Aorta (tissue), 5 donors: ENCODE results near the gene PARD3. TPM values are rescaled to one million over a fixed set of nuclear protein-coding genes. Genes with fewer than 3 reads are reported as not detected.

ENCODE experiments used
- ATAC-seq: fragments of 200-7000 bp; cut with Tn5 transposase; one replicate; pipeline ENCODE4 v1.9.1; 2022; ENCODE audit warnings: moderate library complexity; ENCODE audit not compliant: low FRiP score
- DNase-seq, 2 donors: peaks; one replicate each; pipeline ENCODE4 v3.0.0-alpha.2; 2020
- H3K27ac ChIP-seq, 2 donors: one replicate each; pipeline ENCODE4 v1.5.1; 2013; ENCODE audit warnings: low read length in 2 of 2, mild to moderate bottlenecking in 2 of 2, moderate library complexity in 2 of 2, control low read depth in 1 of 2, inconsistent platforms in 1 of 2, low read depth in 1 of 2
- H3K27me3 ChIP-seq, 2 donors: one replicate each; pipeline ENCODE4 v1.6.1; 2013; ENCODE audit warnings: control low read depth in 1 of 2, low read length in 1 of 2, mild to moderate bottlenecking in 1 of 2, moderate library complexity in 1 of 2; ENCODE audit not compliant: insufficient read depth in 2 of 2, control insufficient read depth in 1 of 2
- H3K36me3 ChIP-seq, 2 donors: one replicate each; pipeline ENCODE4 v1.6.1; 2013; ENCODE audit warnings: control low read depth in 1 of 2, low read length in 1 of 2, mild to moderate bottlenecking in 1 of 2; ENCODE audit not compliant: insufficient read depth in 2 of 2, control insufficient read depth in 1 of 2
- H3K4me1 ChIP-seq, 2 donors: one replicate each; pipeline ENCODE4 v1.6.1; 2013; ENCODE audit warnings: low read length in 2 of 2, control low read depth in 1 of 2, mild to moderate bottlenecking in 1 of 2, moderate library complexity in 1 of 2; ENCODE audit not compliant: insufficient read depth in 2 of 2, control insufficient read depth in 1 of 2
- H3K4me3 ChIP-seq, 2 donors: one replicate each; pipeline ENCODE4 v1.5.1; 2013; ENCODE audit warnings: low read length in 2 of 2, control low read depth in 1 of 2, mild to moderate bottlenecking in 1 of 2
- H3K9me3 ChIP-seq: one replicate; pipeline ENCODE4 v1.6.1; 2013; ENCODE audit warnings: mild to moderate bottlenecking, low read length; ENCODE audit not compliant: control insufficient read depth
- WGBS, 2 donors: extraction: QIAGEN DNeasy Blood & Tissue Kit; methylation state at CpG; one replicate each; pipeline ENCODE4 v1.1.7; 2013; 5-methylcytosine and 5-hydroxymethylcytosine counted together
- intact Hi-C, 2 donors: fragments of 100-400 bp; cut with DNase I; formaldehyde crosslinking; loops; one replicate each; pipeline versions ENCODE4 v1.14.2 to v1.15.0; 2022
- polyA plus RNA-seq, 2 donors: library from polyadenylated mRNA; stranded (reverse); fragments of 200-250 nt; gene quantifications; one replicate each; pipeline ENCODE4 v1.2.3, GENCODE V29; 2013
- total RNA-seq, 2 donors: library from RNA; stranded (reverse); fragmentation: NEBNext Ultra II Directional; extraction: Animal tissue kit (Norgen Biotek cat#: 25700); gene quantifications; one replicate each; pipeline ENCODE4 v1.2.1, GENCODE V29; 2021
- donor health status: healthy with polysubstance abuse.
- donor health status: Bipolar disorder and iron deficiency.
- donor health status: DM: no; HTN: no; CAD: no.
- donor health status: DM: no; HTN: no; CAD: no.
- donor health status: DM: yes; HTN: yes; CAD: no.

The PARD3 gene
- total and polyA plus RNA-seq, 4 donors: 6.4 to 33.0 (median 28.7) TPM

DNA sequence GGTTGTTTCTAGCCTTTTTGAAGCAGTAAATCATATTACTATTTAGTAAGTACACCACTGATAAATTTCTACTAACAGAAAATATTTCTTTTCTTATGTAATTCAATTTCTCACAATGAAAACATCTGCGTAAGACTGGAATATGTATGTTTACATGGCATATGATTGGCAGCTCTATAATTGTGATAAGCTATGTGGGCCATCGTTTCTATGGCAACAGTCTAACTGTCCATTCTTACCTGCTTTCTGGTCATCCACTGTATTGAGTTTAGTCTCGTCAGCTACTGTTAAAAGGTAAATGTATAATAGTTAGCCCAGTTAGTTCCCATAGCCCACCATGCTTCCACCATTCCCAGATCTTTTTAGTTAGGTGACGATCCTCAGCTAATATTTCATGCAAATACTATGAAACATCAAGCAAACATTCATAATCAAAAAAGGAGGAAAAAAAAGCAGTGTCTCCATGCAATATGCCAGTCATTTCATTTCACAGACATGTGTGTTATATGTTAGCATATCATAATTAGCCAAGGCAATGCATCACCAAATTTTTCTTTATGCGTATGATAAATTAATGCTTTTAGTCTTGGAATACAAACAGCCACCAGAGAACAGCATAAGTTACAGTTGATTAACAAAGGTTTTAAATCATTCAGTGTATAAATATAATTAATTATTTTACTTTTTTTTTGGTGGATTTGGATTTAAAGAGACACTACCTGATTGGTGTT lies 479.0 kb downstream of the PARD3 start:
- Histone ChIP-seq H3K4me1 (no peaks in the 10 kb centered on the region), H3K4me3 (no peak overlapping the region), H3K27ac (no peak overlapping the region), H3K9me3 (no peaks in the 10 kb centered on the region), H3K36me3 (no peaks in the 10 kb centered on the region), H3K27me3 (no peaks in the 10 kb centered on the region)
- ATAC-seq (no peak), DNase-seq (no peak)
- intact Hi-C loops: no loop called here
- 75% methylated on average over 5 of the region's 5 CpGs for WGBS, 2 donors

DNA sequence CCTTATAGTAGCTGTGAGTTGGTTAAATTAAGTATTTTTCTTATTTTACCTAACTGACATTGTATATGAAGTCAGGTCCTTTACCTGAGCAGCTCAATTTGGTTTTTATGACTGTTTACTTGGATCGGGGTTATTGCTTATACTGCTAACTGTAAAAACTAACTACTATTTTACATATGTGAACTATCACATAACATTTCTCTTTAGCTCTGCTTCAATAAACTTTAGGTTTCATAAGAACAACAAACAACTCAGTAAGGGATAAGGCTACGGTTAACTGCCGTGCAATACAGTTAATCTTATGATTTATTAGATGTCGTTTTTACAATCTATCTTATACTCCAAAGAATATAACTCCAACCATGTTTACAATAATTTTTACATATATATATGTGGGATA lies 480.2 kb downstream of the PARD3 start:
- Histone ChIP-seq H3K27me3 (no peaks in the 10 kb centered on the region), H3K9me3 (no peaks in the 10 kb centered on the region), H3K4me1 (no peaks in the 10 kb centered on the region), H3K36me3 (no peaks in the 10 kb centered on the region), H3K27ac (no peak overlapping the region), H3K4me3 (no peak overlapping the region)
- intact Hi-C loops: no loop called here
- DNase-seq: no peak
- ATAC-seq: no peak
- 79 to 97% methylated on average over 4 of the region's 4 CpGs for WGBS, 2 donors

DNA sequence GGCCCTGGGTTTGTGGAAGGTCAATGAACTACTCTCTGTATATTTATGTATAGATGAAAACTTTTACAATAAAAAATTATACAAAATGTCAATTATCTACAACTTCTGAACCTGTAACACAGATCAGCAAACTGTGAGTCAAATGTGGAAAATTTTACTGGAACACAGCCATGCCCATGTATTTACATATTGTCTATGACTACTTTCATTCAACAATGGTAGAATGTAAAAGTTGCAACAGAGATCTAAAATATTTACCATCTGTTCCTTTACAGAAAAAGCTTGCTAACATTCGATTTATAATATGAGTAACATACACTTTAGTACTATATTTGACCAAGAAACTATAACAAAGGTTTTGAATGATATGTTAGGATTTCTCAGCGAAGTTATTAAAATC lies 481.6 kb downstream of the PARD3 start:
- no peak for ATAC-seq
- no peak for DNase-seq
- Histone ChIP-seq H3K27me3 (no peaks in the 10 kb centered on the region), H3K9me3 (no peaks in the 10 kb centered on the region), H3K4me1 (no peaks in the 10 kb centered on the region), H3K27ac (no peak overlapping the region), H3K36me3 (no peaks in the 10 kb centered on the region), H3K4me3 (no peak overlapping the region)
- intact Hi-C loops: no loop called here
- 97 to 99% methylated on average over 2 of the region's 2 CpGs for WGBS, 2 donors

DNA sequence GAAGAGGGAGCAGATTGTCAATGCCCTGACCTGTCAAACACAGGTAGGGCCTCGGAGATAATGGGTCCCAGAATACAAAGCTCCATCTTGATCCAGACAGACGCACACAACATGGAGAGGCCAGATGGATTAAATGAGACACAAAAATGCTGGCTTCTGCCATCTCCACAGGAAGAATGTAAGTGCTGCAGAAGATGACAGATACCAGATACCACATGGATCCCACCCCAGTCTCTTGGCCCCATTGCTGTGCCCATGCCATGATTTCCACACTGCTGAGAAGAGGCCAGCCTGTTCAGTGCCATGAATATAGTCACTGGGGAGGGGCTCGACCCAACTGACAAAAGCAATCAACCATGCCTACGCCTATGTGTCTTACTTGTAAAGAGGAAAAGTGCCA lies 487.9 kb downstream of the PARD3 start:
- peaks cover 0 to 2% of the 10 kb centered on the region in 2 donors for H3K36me3 ChIP-seq
- intact Hi-C loops: no loop called here
- 93 to 95% methylated on average over 4 of the region's 4 CpGs for WGBS, 2 donors
- H3K27me3 ChIP-seq: no peaks in the 10 kb centered on the region
- H3K27ac ChIP-seq: no peak overlapping the region
- ATAC-seq (no peak), DNase-seq (no peak)
- H3K9me3 ChIP-seq: no peaks in the 10 kb centered on the region
- no peak overlapping the region for H3K4me3 ChIP-seq
- H3K4me1 ChIP-seq: no peaks in the 10 kb centered on the region

DNA sequence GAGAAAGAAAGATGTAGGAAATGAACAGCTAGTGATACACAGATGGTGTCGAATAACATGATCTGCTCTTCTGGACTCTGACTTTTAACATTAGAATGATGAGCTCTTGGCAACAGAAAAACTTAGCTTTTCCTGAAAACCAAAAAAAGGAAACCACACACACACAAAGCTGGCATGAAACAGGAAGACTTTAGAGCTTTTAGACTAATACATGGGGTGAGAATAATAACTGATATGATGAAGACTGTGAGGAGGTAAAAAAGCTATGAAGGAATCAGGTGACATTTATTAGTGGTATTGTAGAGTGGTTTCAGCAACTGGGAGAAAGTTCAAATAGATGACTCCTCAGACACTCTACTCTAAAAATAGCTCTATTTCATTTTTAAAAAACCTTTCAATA lies 491.9 kb downstream of the PARD3 start:
- no peak for DNase-seq
- Histone ChIP-seq H3K9me3 (no peaks in the 10 kb centered on the region), H3K4me1 (no peaks in the 10 kb centered on the region), H3K4me3 (no peak overlapping the region), H3K36me3 (peaks cover 0 to 2% of the 10 kb centered on the region in 2 donors), H3K27ac (no peak overlapping the region), H3K27me3 (no peaks in the 10 kb centered on the region)
- WGBS, 2 donors: 86 to 90% methylated on average over 1 of the region's 1 CpG
- intact Hi-C loops: no loop called here
- ATAC-seq: no peak

DNA sequence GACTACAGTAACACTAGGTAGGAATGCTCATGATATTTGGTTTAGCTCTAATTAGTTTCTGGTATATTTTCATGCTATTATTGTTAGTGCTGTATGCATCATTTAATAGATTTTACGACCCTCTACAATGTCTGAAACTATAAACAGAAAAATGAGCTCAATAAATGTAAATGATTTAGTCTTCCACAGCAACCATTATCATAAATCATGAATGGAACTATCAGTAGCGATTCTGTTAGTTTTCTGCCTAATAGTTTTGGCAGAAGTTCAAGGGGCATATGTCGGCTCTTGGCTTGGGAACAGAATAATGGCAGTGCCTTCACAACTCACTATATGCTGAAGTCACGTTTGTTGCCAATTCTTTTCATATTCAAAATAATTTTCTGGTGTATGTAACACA lies 494.8 kb downstream of the PARD3 start:
- DNase-seq (no peak), ATAC-seq (no peak)
- Histone ChIP-seq H3K27me3 (no peaks in the 10 kb centered on the region), H3K4me1 (no peaks in the 10 kb centered on the region), H3K36me3 (peaks cover 0 to 2% of the 10 kb centered on the region in 2 donors), H3K27ac (no peak overlapping the region), H3K9me3 (no peaks in the 10 kb centered on the region), H3K4me3 (no peak overlapping the region)
- 78 to 82% methylated on average over 4 of the region's 4 CpGs for WGBS, 2 donors
- intact Hi-C loops: no loop called here

DNA sequence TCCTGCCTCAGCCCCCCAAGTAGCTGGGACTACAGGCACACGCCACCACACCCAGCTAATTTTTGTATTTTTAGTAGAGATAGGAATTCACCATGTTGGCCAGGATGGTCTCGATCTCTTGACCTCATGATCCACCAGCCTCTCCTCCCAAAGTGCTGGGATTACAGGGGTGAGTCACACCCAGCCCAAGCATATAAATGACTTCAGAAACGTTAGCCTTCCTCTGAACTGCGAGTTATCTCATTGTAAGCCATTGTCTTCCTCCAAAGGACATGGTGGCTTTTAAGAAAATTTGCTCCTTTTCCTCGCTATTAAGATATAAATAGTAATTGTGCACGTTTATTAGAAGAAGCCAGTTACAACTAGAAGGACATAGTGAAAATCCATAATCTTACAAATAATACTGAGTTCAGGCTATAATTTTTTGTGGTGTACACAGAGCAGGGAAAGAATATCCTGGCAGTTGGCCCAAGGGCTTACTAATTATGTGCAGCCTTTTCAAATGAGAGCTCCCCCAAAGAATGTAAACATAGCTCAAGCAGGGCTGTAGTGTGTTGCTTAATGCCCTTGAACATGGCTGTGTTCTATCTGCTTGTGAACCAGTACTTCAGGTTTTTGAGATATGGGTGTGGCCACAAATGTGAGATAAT lies 495.8 kb downstream of the PARD3 start:
- Histone ChIP-seq H3K4me1 (no peaks in the 10 kb centered on the region), H3K9me3 (no peaks in the 10 kb centered on the region), H3K27ac (no peak overlapping the region), H3K27me3 (no peaks in the 10 kb centered on the region), H3K4me3 (no peak overlapping the region), H3K36me3 (no peaks in the 10 kb centered on the region)
- intact Hi-C loops: no loop called here
- ATAC-seq: no peak
- no peak for DNase-seq
- 77 to 79% methylated on average over 6 of the region's 6 CpGs for WGBS, 2 donors

DNA sequence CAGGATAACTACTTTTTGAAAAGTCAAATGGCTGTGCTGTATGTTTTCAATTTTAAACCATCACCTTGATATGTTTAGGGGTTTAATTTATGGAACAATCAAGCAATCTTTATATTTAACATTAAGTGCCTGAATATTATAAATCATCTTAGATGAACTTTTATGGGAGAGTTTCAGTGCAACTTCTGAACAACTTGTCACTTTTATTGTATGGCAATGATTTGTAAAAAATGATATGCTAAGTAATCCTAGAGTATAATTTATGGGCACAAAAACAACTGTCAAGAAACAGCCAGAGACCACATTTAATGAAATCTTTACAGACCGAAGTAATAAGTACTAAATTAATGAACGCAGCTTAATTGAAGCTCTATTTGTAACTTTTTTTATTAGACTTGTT lies 498.9 kb downstream of the PARD3 start:
- WGBS, 2 donors: 91 to 94% methylated on average over 2 of the region's 2 CpGs
- H3K9me3 ChIP-seq: no peaks in the 10 kb centered on the region

DNA sequence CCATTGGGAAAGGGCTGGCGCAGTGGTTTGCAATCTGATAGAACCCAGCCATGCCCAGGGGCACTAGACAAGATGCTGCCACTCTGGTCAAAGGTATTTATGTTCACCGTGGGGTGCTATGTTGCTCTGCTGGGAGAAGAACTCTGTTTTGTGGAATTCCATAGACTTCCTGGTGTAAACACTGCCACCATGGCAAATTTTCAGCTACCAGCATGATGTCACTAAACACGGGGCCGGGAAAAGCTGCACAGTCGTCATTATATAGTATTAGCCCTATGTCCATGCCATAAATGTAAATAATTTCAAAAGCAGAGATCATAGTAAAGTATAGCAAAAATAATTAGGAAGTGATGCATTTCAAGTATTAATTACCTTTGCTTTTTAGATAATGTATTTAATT lies 500.6 kb downstream of the PARD3 start:
- 95% methylated on average over 5 of the region's 5 CpGs for WGBS, 2 donors
- no peaks in the 10 kb centered on the region for H3K4me1 ChIP-seq
- intact Hi-C loops: no loop called here
- no peak for DNase-seq
- H3K4me3 ChIP-seq: no peak overlapping the region
- H3K9me3 ChIP-seq: no peaks in the 10 kb centered on the region
- no peaks in the 10 kb centered on the region for H3K36me3 ChIP-seq
- H3K27ac ChIP-seq: no peak overlapping the region
- no peaks in the 10 kb centered on the region for H3K27me3 ChIP-seq
- no peak for ATAC-seq

More for the DNA sequence above, 498.9 kb downstream of the PARD3 start:
- no peak for DNase-seq
- Histone ChIP-seq H3K4me1 (no peaks in the 10 kb centered on the region), H3K4me3 (no peak overlapping the region), H3K27me3 (no peaks in the 10 kb centered on the region), H3K36me3 (no peaks in the 10 kb centered on the region), H3K27ac (no peak overlapping the region)
- intact Hi-C loops: no loop called here
- ATAC-seq: no peak
